ENCODE measurements around the gene AKT3.

DNA sequence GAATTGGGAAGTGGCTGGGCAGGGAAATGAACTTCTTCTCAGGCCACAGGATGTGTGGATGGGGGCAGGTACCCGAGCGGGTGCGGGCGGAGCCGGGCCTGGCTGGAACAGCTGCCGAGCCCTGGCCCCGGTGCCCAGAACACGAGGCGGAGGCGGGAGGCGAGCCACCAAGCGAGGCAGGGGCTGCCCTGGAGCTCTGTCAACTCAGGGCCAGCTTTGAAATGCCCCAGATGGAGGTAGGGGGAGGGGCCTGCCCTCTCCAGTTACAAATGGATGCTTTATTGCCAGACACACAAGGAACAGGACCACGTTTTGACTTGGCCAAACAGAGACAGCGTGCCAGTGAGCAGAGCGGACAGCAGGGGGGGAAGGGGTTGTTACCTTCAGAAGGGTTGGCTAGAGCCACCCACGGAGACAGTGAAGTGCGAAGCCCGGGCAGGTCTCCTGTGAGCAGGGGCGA, 353.8 kb downstream of the AKT3 start:
- TF ChIP-seq TAF1 (IDR thresholded peaks at IDR 0.05; ENCODE audit: low read depth, low read length) (no peak), PAX5 (IDR thresholded peaks at IDR 0.05; ENCODE audit: insufficient read depth, low read length, severe bottlenecking) (no peak), POLR2AphosphoS5 (IDR thresholded peaks at IDR 0.05; ENCODE audit: low read depth, low read length) (no peak)

Measured in GM12891 (cell line).